Upper lobe of left lung (tissue), 4 donors: ENCODE data around the gene ANKFY1.

ENCODE experiments used
- CTCF ChIP-seq, 6 experiments: fragments of 450-650 bp in 4 of 6; fragments of 200-600 bp in 2 of 6; sonication (generic) in 2 of 6; IDR thresholded peaks; one replicate each; pipeline ENCODE4 v1.5.1; 2016 to 2019; ENCODE audit warnings: antibody characterized with exemption in 6 of 6
- POLR2AphosphoS5 ChIP-seq, 2 donors: sonication (generic); formaldehyde crosslinking; IDR thresholded peaks; one replicate each; pipeline ENCODE4 v1.5.1; 2017; ENCODE audit warnings: antibody characterized with exemption in 2 of 2

GRCh38 chr17:4261452-4261851 is 2.3 kb downstream of the ANKFY1 start:
- TF ChIP-seq POLR2AphosphoS5 (IDR thresholded peaks at IDR 0.05) (no peak), CTCF (IDR thresholded peaks at IDR 0.05) (no peak)
